ENCODE measurements around the gene SMPD3. TPM values are rescaled to one million over a fixed set of nuclear protein-coding genes. Genes with fewer than 3 reads are reported as not detected.

Gene SMPD3
- total RNA-seq, 1 experiment from 2014 or later, result 0.70 TPM

DNA sequence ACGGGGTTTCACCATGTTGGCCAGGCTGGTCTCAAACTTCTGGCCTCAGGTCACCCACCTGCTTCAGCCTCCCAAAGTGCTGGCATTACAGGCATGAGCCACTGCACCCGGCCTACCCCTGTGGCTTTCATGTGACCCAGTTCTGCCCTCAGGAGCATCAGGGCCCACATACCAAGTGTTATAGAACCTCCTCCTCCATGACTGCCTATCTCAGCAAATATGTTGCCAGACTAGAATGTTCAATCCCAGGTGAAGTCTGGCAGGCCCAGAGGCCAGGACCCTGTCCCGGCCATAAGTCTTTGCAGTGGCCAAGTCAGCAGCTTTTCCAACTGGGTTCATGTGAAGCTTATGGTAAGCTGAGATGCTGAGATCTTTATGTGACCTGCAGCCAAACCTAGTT is 9.8 kb upstream of the SMPD3 start:
- no peak overlapping the region for H2AFZ ChIP-seq (ENCODE audit: low read length)
- H3K27ac ChIP-seq (ENCODE audit: insufficient read length, low read depth, low read length), result no peak overlapping the region
- H4K5ac ChIP-seq (ENCODE audit: insufficient read length, low read depth, low read length), result no peak overlapping the region
- H3K4me1 ChIP-seq (ENCODE audit: insufficient read depth, low read length), result no peaks in the 10 kb centered on the region
- H3K56ac ChIP-seq (ENCODE audit: insufficient read length, low read depth, low read length), result no peak overlapping the region
- H3K18ac ChIP-seq (ENCODE audit: insufficient read length, low read depth, low read length), result no peak overlapping the region
- H4K8ac ChIP-seq (replicated peaks; ENCODE audit: insufficient read length, low read depth, low read length), result no peak overlapping the region
- Mint-ChIP-seq H3K4me3 (no peak overlapping the region), H3K9me3 (peaks cover 0 to 3% of the 10 kb centered on the region in 2 experiments; a peak in 1 of 5 replicates), H3K36me3 (ENCODE audit: insufficient read depth in 1 of 3, low read depth in 3 of 3) (no peaks in the 10 kb centered on the region), H3K4me1 (peaks cover 0 to 2% of the 10 kb centered on the region in 2 experiments; a peak in 1 of 4 replicates), H3K27me3 (ENCODE audit: low read depth) (peaks cover 2% of the 10 kb centered on the region; the same call in 1 of the 2 replicates), H3K27ac (no peak overlapping the region)
- H2BK15ac ChIP-seq (ENCODE audit: low read depth, low read length), result no peak overlapping the region
- H3K23ac ChIP-seq (ENCODE audit: insufficient read length, low read depth, low read length), result no peak overlapping the region
- H2BK12ac ChIP-seq (ENCODE audit: insufficient read length, low read depth, low read length), result no peak overlapping the region
- H3K4me2 ChIP-seq (ENCODE audit: insufficient read depth, insufficient read length, low read length), result no peak overlapping the region
- H4K91ac ChIP-seq (ENCODE audit: insufficient read length, low read depth, low read length), result no peak overlapping the region
- no peak overlapping the region for H2AK5ac ChIP-seq (ENCODE audit: insufficient read length, low read length)
- H2BK120ac ChIP-seq (ENCODE audit: low read depth, low read length, poor library complexity, severe bottlenecking), result no peak overlapping the region
- TF ChIP-seq, protein P1, sequence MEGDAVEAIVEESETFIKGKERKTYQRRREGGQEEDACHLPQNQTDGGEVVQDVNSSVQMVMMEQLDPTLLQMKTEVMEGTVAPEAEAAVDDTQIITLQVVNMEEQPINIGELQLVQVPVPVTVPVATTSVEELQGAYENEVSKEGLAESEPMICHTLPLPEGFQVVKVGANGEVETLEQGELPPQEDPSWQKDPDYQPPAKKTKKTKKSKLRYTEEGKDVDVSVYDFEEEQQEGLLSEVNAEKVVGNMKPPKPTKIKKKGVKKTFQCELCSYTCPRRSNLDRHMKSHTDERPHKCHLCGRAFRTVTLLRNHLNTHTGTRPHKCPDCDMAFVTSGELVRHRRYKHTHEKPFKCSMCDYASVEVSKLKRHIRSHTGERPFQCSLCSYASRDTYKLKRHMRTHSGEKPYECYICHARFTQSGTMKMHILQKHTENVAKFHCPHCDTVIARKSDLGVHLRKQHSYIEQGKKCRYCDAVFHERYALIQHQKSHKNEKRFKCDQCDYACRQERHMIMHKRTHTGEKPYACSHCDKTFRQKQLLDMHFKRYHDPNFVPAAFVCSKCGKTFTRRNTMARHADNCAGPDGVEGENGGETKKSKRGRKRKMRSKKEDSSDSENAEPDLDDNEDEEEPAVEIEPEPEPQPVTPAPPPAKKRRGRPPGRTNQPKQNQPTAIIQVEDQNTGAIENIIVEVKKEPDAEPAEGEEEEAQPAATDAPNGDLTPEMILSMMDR (conservative IDR thresholded peaks at IDR 0.05), result no peak
- WGBS (ENCODE audit: extremely low coverage, insufficient read length, low lambda C conversion rate), result no CpG with 5 or more reads among the region's 3 CpGs
- H3K9ac ChIP-seq (ENCODE audit: extremely low read depth, insufficient read length, low read length), result no peak overlapping the region
- no peak for DNase-seq
- H2BK20ac ChIP-seq (ENCODE audit: low read depth, low read length, poor library complexity, severe bottlenecking), result no peak overlapping the region
- H3K79me1 ChIP-seq (ENCODE audit: insufficient read depth, low read depth, low read length, poor library complexity, severe bottlenecking), result no peaks in the 10 kb centered on the region
- no peak overlapping the region for H3T11ph ChIP-seq (ENCODE audit: low read length)
- no peak overlapping the region for H3K14ac ChIP-seq (ENCODE audit: insufficient read depth, low read length)
- no peaks in the 10 kb centered on the region for H3K79me2 ChIP-seq (ENCODE audit: insufficient read depth, low read length)
- H3K27me3 ChIP-seq (ENCODE audit: insufficient read depth, low read length), result no peaks in the 10 kb centered on the region
- no peaks in the 10 kb centered on the region for H4K20me1 ChIP-seq (ENCODE audit: control insufficient read depth, insufficient read depth, insufficient read length)
- no peak overlapping the region for H2BK5ac ChIP-seq (ENCODE audit: insufficient read length, low read length)
- no peak overlapping the region for H3K4ac ChIP-seq (ENCODE audit: low read depth, low read length)
- H3K9me3 ChIP-seq (ENCODE audit: control insufficient read depth, low read depth, low read length), result no peaks in the 10 kb centered on the region
- no peaks in the 10 kb centered on the region for H3K23me2 ChIP-seq (ENCODE audit: insufficient read length, low read depth, low read length, poor library complexity, severe bottlenecking)
